ENCODE data around the gene GALK2.

DNA sequence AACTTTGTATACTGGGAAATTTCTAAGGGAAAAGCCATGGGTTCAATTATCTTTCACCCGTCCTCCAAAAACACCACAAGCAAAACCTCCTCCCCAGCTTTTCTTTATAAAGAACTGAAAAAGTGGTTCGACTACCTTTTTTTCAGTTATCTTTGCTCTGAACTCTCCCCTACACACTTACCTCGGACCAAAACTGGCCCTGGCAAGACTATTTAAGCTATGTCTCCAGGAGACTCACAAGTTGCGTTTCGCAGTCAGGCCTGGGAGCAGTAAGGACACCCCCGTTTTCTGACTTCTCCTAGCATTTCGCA is 15.3 kb upstream of the GALK2 start:
- TF ChIP-seq, protein P1, sequence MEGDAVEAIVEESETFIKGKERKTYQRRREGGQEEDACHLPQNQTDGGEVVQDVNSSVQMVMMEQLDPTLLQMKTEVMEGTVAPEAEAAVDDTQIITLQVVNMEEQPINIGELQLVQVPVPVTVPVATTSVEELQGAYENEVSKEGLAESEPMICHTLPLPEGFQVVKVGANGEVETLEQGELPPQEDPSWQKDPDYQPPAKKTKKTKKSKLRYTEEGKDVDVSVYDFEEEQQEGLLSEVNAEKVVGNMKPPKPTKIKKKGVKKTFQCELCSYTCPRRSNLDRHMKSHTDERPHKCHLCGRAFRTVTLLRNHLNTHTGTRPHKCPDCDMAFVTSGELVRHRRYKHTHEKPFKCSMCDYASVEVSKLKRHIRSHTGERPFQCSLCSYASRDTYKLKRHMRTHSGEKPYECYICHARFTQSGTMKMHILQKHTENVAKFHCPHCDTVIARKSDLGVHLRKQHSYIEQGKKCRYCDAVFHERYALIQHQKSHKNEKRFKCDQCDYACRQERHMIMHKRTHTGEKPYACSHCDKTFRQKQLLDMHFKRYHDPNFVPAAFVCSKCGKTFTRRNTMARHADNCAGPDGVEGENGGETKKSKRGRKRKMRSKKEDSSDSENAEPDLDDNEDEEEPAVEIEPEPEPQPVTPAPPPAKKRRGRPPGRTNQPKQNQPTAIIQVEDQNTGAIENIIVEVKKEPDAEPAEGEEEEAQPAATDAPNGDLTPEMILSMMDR (conservative IDR thresholded peaks at IDR 0.05; ENCODE audit: low read depth, low read length), result no peak
- TF ChIP-seq EZH2 (IDR thresholded peaks at IDR 0.05; ENCODE audit: borderline replicate concordance, low read depth, low read length, poor library complexity, severe bottlenecking), result no peak
